NT2/D1 (cell line): ENCODE data around the gene WFDC8.

Experiments used
- DNase-seq: peaks from one replicate; pipeline ENCODE4 v3.0.0-alpha.2; 2011; ENCODE audit warnings: low read depth, low spot score
- H3K27me3 ChIP-seq: 2 replicates; pipeline ENCODE4 v1.6.0; 2011; ENCODE audit warnings: mild to moderate bottlenecking; ENCODE audit not compliant: insufficient read length, insufficient read depth
- H3K36me3 ChIP-seq: 2 replicates; pipeline ENCODE4 v1.6.1; 2011; ENCODE audit warnings: mild to moderate bottlenecking, low read length, mixed read lengths; ENCODE audit not compliant: insufficient read depth, insufficient read length
- H3K4me1 ChIP-seq: 2 replicates; pipeline ENCODE4 v1.5.1; 2011; ENCODE audit not compliant: insufficient read depth, insufficient read length
- H3K4me3 ChIP-seq: 2 replicates; pipeline ENCODE4 v1.5.1; 2011; ENCODE audit warnings: low read depth; ENCODE audit not compliant: insufficient read length
- H3K9ac ChIP-seq: 2 replicates; pipeline ENCODE4 v1.6.0; 2011; ENCODE audit warnings: low read depth; ENCODE audit not compliant: insufficient read length
- H3K9me3 ChIP-seq: 2 replicates; pipeline ENCODE4 v1.5.1; 2011; ENCODE audit warnings: mild to moderate bottlenecking, low read length; ENCODE audit not compliant: insufficient read depth
- SUZ12 ChIP-seq: IDR thresholded peaks from 2 replicates; pipeline ENCODE4 v1.6.1; 2011; ENCODE audit not compliant: insufficient read length, insufficient read depth; ENCODE audit errors: extremely low read depth
- YY1 ChIP-seq: IDR thresholded peaks from 2 replicates; pipeline ENCODE4 v1.6.1; 2011; ENCODE audit not compliant: insufficient read length, insufficient read depth
- ZNF274 ChIP-seq: IDR thresholded peaks from 2 replicates; pipeline ENCODE4 v1.6.1; 2011; ENCODE audit warnings: mild to moderate bottlenecking, low read depth, low read length

WFDC8 gene

GRCh38 chr20:45518282-45518681 lies 60.8 kb downstream of the WFDC8 start:
- Histone ChIP-seq H3K36me3 (no peaks in the 10 kb centered on the region), H3K27me3 (no peaks in the 10 kb centered on the region), H3K4me1 (no peaks in the 10 kb centered on the region), H3K9ac (no peak overlapping the region), H3K9me3 (no peaks in the 10 kb centered on the region), H3K4me3 (no peak overlapping the region)
- TF ChIP-seq YY1 (no peak), ZNF274 (no peak), SUZ12 (no peak)
- no peak for DNase-seq

GRCh38 chr20:45515147-45515913 lies 63.8 kb downstream of the WFDC8 start, which contains the start of gene SPINT3:
TSS of gene SPINT3 (minus strand) at chr20:45515622. CDS start at chr20:45515608, 14 bp downstream.
- Histone ChIP-seq H3K9ac (no peak within 1 kb of the TSS), H3K4me1 (no peaks in the 10 kb centered on the region), H3K4me3 (no peak within 1 kb of the TSS), H3K9me3 (no peaks in the 10 kb centered on the region), H3K36me3 (no peaks in the 10 kb centered on the region), H3K27me3 (no peaks in the 10 kb centered on the region)
- DNase-seq, result no peak
- no peak for TF ChIP-seq ZNF274
- no peak for TF ChIP-seq SUZ12
- TF ChIP-seq YY1, result no peak

DNA sequence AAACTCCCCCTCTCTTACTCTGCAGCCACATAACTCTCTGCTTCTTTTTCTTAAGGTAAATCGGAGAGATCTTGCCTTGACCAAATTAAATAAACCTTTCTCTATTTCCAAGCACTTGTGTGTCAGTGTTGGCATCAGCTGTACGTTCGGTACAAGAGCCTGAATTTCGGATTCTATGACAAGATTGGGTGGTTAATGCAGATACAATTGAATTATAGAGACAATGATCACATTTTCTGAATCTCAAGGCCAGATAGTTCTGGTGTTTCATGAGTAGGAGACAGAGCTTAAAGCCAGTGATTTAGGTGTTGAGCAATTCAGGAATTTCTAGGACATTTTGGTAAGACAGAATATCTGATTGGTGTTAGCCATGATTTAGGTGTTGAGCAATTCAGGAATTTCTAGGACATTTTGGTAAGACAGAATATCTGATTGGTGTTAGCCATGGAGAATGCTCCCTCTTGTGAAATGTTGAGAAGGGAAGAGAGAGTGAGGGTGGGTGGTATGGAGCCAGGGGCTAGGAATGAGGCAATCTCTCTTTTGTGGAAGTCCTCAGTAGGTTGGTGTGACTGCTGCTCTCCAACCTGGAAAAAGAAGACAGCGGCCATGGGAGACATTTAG lies 68.7 kb downstream of the WFDC8 start:
- no peaks in the 10 kb centered on the region; the same call in 1 of the 2 replicates for H3K9me3 ChIP-seq
- no peaks in the 10 kb centered on the region for H3K4me1 ChIP-seq
- no peak for DNase-seq
- no peak overlapping the region for H3K4me3 ChIP-seq
- no peaks in the 10 kb centered on the region for H3K27me3 ChIP-seq
- H3K9ac ChIP-seq, result no peak overlapping the region
- H3K36me3 ChIP-seq, result no peaks in the 10 kb centered on the region
- TF ChIP-seq ZNF274 (no peak), SUZ12 (no peak), YY1 (no peak)

GRCh38 chr20:45509091-45509490 lies 70.0 kb downstream of the WFDC8 start:
- Histone ChIP-seq H3K27me3 (no peaks in the 10 kb centered on the region), H3K4me1 (no peaks in the 10 kb centered on the region), H3K36me3 (no peaks in the 10 kb centered on the region), H3K9ac (no peak overlapping the region), H3K4me3 (no peak overlapping the region), H3K9me3 (no peaks in the 10 kb centered on the region; the same call in 1 of the 2 replicates)
- DNase-seq, result no peak
- TF ChIP-seq YY1, result no peak
- TF ChIP-seq ZNF274, result no peak
- no peak for TF ChIP-seq SUZ12

- Histone ChIP-seq H3K36me3 (no peaks in the 10 kb centered on the region), H3K9ac (no peak overlapping the region), H3K4me1 (no peaks in the 10 kb centered on the region), H3K4me3 (no peak overlapping the region), H3K27me3 (no peaks in the 10 kb centered on the region), H3K9me3 (no peaks in the 10 kb centered on the region; the same call in 1 of the 2 replicates)
- TF ChIP-seq ZNF274 (no peak), SUZ12 (no peak), YY1 (no peak)
- DNase-seq, result no peak
These were observed 70.8 kb downstream of the WFDC8 start for GRCh38 chr20:45508068-45508886.

DNA sequence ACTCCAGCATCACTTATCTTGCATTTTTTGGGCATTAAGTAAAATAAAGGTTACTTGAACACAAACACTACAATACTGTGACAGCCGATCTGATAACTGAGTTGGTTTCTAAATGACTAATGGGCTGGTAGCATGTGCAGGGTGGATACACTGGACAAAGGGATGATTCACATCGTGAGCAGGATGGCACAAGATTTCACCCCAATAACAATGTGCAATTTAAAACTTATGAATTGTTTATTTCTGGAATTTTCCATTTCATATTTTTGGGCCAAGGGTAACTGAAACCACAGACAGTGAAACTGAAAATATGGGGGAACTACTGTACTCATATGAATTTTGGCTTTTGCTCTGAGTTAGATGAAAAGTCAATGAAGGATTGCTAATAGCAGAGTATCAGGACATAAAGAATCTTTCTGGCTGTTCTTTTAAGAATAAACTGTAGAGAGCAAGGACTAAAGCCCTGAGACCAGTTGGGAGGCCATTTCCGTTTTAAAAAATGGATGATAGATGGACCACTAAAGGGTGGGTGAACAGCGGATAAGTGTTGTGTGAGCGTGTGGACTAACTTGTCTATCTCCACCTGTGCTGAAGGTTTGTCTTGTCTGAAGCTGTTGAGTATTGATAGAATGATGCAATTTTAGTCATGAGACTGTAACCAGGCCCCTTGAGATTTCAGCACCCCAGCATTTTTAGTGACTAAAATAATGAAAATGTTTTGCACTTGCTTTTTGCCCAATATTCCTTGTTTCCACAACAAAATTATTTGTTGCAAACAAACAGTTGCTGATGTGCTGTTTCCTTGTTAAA lies 71.9 kb downstream of the WFDC8 start:
- DNase-seq, result no peak
- Histone ChIP-seq H3K4me1 (no peaks in the 10 kb centered on the region), H3K27me3 (no peaks in the 10 kb centered on the region), H3K9ac (no peak overlapping the region), H3K9me3 (no peaks in the 10 kb centered on the region; the same call in 1 of the 2 replicates), H3K36me3 (no peaks in the 10 kb centered on the region), H3K4me3 (no peak overlapping the region)
- TF ChIP-seq SUZ12 (no peak), YY1 (no peak), ZNF274 (no peak)
